Uterus (tissue), 4 donors: Measurements from ENCODE around the gene PIERCE2. TPM values are rescaled to one million over a fixed set of nuclear protein-coding genes. Genes with fewer than 3 reads are reported as not detected.
A peak's percentile ranks its signal among the peaks of the same experiment; 100 is the strongest.

Source experiments
- DNase-seq, 2 donors: peaks; one replicate each; pipeline ENCODE4 v3.0.0-alpha.2; 2019 to 2020
- H3K27ac ChIP-seq, 2 donors: fragments of 200-600 bp; sonication (generic); 1 replicate in 1 of 2; 2 replicates in 1 of 2; pipeline ENCODE4 v1.5.1; 2016 to 2018
- H3K27me3 ChIP-seq, 2 donors: fragments of 200-600 bp; sonication (generic); one replicate each; pipeline ENCODE4 v1.5.1; 2018 to 2019; ENCODE audit warnings: control low read depth in 1 of 2
- H3K36me3 ChIP-seq, 2 donors: fragments of 200-600 bp; sonication (generic); one replicate each; pipeline ENCODE4 v1.5.1; 2019; ENCODE audit warnings: control low read depth in 1 of 2
- H3K4me1 ChIP-seq, 2 donors: fragments of 200-600 bp; sonication (generic); one replicate each; pipeline ENCODE4 v1.5.1; 2018 to 2019; ENCODE audit warnings: control low read depth in 1 of 2
- H3K4me3 ChIP-seq, 2 donors: fragments of 200-600 bp; sonication (generic); 1 replicate in 1 of 2; 2 replicates in 1 of 2; pipeline ENCODE4 v1.5.1; 2018 to 2019; ENCODE audit warnings: mild to moderate bottlenecking in 1 of 2
- H3K9me3 ChIP-seq, 2 donors: fragments of 200-600 bp; sonication (generic); one replicate each; pipeline ENCODE4 v1.5.1; 2019; ENCODE audit warnings: control low read depth in 1 of 2
- CTCF ChIP-seq, 4 experiments: fragments of 200-600 bp in 2 of 4; fragments of 450-650 bp in 2 of 4; sonication (generic) in 2 of 4; IDR thresholded peaks; one replicate each; pipeline ENCODE4 v1.5.1; 2016 to 2019; ENCODE audit warnings: antibody characterized with exemption in 4 of 4, mild to moderate bottlenecking in 2 of 4, moderate library complexity in 1 of 4
- POLR2A ChIP-seq, 2 donors: fragments of 450-650 bp; IDR thresholded peaks; one replicate each; pipeline ENCODE4 v1.6.1; 2016; ENCODE audit warnings: antibody characterized with exemption in 2 of 2, mild to moderate bottlenecking in 1 of 2, moderate library complexity in 1 of 2
- intact Hi-C: fragments of 100-400 bp; cut with DNase I; formaldehyde crosslinking; loops from one replicate; pipeline ENCODE4 v1.15.1; 2023; ENCODE audit warnings: low total_unique reads
- total RNA-seq, 4 donors: library from RNA; depleted of rRNA in 3 of 4; stranded (reverse); fragments of >200 nt in 3 of 4; gene quantifications; one replicate each; pipeline versions ENCODE4 v1.1.0 to v1.2.4, GENCODE V29; 2014 to 2023
- donor health status: DM: yes; HTN: yes; CAD: no.

Gene PIERCE2
- 1 to 10 TPM in 1 of 4 donors, not detected in 3; 1.4 TPM for total RNA-seq

GRCh38 chr15:55408012-55408928, at the start of gene PIERCE2, which contains the start of gene CCPG1:
Gene PIERCE2, plus strand, starts transcription at chr15:55408495. Its CDS starts 274 bp downstream, at chr15:55408769.
Gene CCPG1, minus strand, starts transcription at chr15:55408359. Its CDS starts 18,935 bp downstream, at chr15:55389424.
- Histone ChIP-seq H3K9me3 (no peaks in the 10 kb centered on the region), H3K27ac (peak within 1 kb of the TSS; percentile 71 to 83), H3K4me1 (no peaks in the 10 kb centered on the region), H3K27me3 (no peaks in the 10 kb centered on the region), H3K36me3 (no peaks in the 10 kb centered on the region), H3K4me3 (peak within 1 kb of the TSS; percentile 49 to 66)
- DNase-seq = peak; percentile 79 to 89
- intact Hi-C loops = no loop called here
- TF ChIP-seq POLR2A (IDR thresholded peaks at IDR 0.05) (peak; percentile 43 to 69), CTCF (IDR thresholded peaks at IDR 0.05) (peak; percentile 73 to 96 (median 90))

DNA sequence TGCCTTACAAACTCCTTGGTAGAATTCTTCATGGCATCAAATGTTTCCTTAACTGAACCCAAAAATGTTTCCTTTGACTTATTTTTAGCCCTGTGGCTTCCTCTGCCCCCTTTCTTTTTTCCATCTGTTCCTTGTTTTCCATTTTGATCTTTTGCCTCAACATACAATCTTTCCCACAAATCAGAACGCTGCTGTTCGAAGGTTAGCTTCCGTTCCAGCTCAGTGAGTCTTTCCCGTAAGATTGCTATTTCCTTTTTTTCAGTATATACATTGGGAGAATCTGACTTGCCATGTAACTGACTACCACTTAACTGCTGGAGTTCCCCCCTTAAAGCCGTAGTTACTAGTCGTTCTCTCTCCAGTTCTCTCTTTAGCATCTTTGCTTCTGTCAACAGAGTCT, 48.0 kb upstream of the PIERCE2 start:
- H3K27ac ChIP-seq = no peak overlapping the region
- no peaks in the 10 kb centered on the region for H3K36me3 ChIP-seq

GRCh38 chr15:55361048-55361447, 47.2 kb upstream of the PIERCE2 start:
- Histone ChIP-seq H3K36me3 (no peaks in the 10 kb centered on the region), H3K27ac (no peak overlapping the region), H3K4me3 (no peak overlapping the region), H3K4me1 (no peaks in the 10 kb centered on the region), H3K9me3 (no peaks in the 10 kb centered on the region), H3K27me3 (no peaks in the 10 kb centered on the region)
- DNase-seq = no peak
- intact Hi-C loops = no loop called here
- no peak for TF ChIP-seq POLR2A (IDR thresholded peaks at IDR 0.05)
- TF ChIP-seq CTCF (IDR thresholded peaks at IDR 0.05) = no peak

More for the DNA sequence above, 48.0 kb upstream of the PIERCE2 start:
- no peaks in the 10 kb centered on the region for H3K4me1 ChIP-seq
- DNase-seq = no peak
- intact Hi-C loops = no loop called here
- no peaks in the 10 kb centered on the region for H3K9me3 ChIP-seq
- TF ChIP-seq CTCF (IDR thresholded peaks at IDR 0.05) (no peak), POLR2A (IDR thresholded peaks at IDR 0.05) (no peak)
- H3K27me3 ChIP-seq = no peaks in the 10 kb centered on the region
- no peak overlapping the region for H3K4me3 ChIP-seq

DNA sequence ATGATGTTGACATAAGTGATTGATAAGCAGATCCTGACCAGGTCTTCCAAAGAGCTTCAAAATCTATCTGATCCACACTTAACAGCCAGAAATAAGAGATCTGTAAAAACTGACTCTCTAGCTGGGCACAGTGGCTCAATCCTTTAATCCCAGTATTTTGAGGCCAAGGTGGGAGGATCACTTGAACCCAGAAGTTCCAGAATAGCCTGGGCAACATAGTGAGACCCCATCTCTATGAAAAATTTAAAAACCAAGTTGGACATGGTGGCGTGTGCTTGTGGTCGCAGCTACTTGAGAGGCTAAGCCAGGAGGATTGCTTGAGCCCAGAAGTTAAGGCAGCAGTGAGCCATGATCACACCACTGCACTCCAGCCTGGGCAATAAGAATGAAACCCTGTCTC, 45.7 kb upstream of the PIERCE2 start:
- Histone ChIP-seq H3K9me3 (no peaks in the 10 kb centered on the region), H3K36me3 (no peaks in the 10 kb centered on the region), H3K27ac (no peak overlapping the region), H3K4me3 (no peak overlapping the region), H3K4me1 (no peaks in the 10 kb centered on the region), H3K27me3 (no peaks in the 10 kb centered on the region)
- TF ChIP-seq POLR2A (IDR thresholded peaks at IDR 0.05) (no peak), CTCF (IDR thresholded peaks at IDR 0.05) (no peak)
- intact Hi-C loops = no loop called here
- DNase-seq = no peak

DNA sequence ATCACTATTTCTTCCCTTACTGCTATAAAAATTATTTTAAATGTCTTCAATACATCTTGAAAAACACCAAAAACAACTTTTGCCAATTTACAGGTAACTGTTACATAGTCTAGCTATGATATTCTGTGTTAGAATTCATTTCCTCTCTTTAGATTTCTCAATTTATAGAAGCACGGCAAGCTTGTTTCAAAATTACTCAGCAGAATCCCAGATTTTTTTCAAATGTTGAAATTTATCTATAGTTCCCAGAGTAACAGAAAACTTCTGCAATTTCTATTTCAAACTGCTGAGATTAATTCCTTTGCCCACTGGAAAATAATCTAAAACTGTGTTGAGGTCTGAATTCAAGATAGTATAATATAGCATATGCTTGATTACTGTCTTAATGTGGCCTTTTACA, 41.3 kb upstream of the PIERCE2 start:
- no peaks in the 10 kb centered on the region for H3K27me3 ChIP-seq
- no peak overlapping the region for H3K27ac ChIP-seq
- H3K4me3 ChIP-seq = no peak overlapping the region
- no peaks in the 10 kb centered on the region for H3K36me3 ChIP-seq
- intact Hi-C loops = no loop called here
- H3K4me1 ChIP-seq = no peaks in the 10 kb centered on the region
- H3K9me3 ChIP-seq = no peaks in the 10 kb centered on the region
- TF ChIP-seq POLR2A (IDR thresholded peaks at IDR 0.05) (no peak), CTCF (IDR thresholded peaks at IDR 0.05) (no peak)
- no peak for DNase-seq
